HG03103 (cell line): ENCODE results near the gene RFWD3.
"Not testable (repeated sequence)": the region's sequence is repeated elsewhere in the genome, so short reads cannot be mapped to it uniquely, and the experiment has no call there.

Experiments
- ATAC-seq: cut with Tn5 transposase; IDR thresholded peaks from one replicate; pipeline ENCODE4 v1.9.1; 2021; ENCODE audit warnings: low read depth; ENCODE audit not compliant: unreplicated experiment

The RFWD3 gene

GRCh38 chr16:74666425-74667254 lies at the start of gene RFWD3:
RFWD3 (minus strand) TSS chr16:74666877; CDS start chr16:74661449, 5,428 bp downstream.
- ATAC-seq = peak; percentile 99

- ATAC-seq = no peak
Observed at GRCh38 chr16:74716355-74716754, 49.7 kb upstream of the RFWD3 start.

- ATAC-seq = no peak
Observed at GRCh38 chr16:74713876-74714275, 47.2 kb upstream of the RFWD3 start.

- no peak for ATAC-seq
Observed at GRCh38 chr16:74713325-74713724, 46.6 kb upstream of the RFWD3 start.

GRCh38 chr16:74711938-74712337 lies 45.3 kb upstream of the RFWD3 start:
- ATAC-seq = no peak

- no peak for ATAC-seq
Observed at GRCh38 chr16:74710401-74710800, 43.7 kb upstream of the RFWD3 start.

- ATAC-seq = peak; percentile 74
Observed at GRCh38 chr16:74709441-74709877, 42.8 kb upstream of the RFWD3 start.

GRCh38 chr16:74700438-74701225 lies 34.0 kb upstream of the RFWD3 start, which contains the start of gene MLKL:
MLKL (minus strand) TSS chr16:74700862; CDS start chr16:74695757, 5,105 bp downstream.
- ATAC-seq = peak; percentile 35

GRCh38 chr16:74700116-74700437 lies 33.4 kb upstream of the RFWD3 start:
- ATAC-seq = no peak

- no peak for ATAC-seq
Observed at GRCh38 chr16:74699666-74700065, 33.0 kb upstream of the RFWD3 start.

- no peak for ATAC-seq
Observed at GRCh38 chr16:74698222-74698621, 31.5 kb upstream of the RFWD3 start.

- peak; percentile 81 for ATAC-seq
Observed at GRCh38 chr16:74695450-74696422, 29.1 kb upstream of the RFWD3 start.

- ATAC-seq = no peak
Observed at GRCh38 chr16:74691093-74691855, 24.6 kb upstream of the RFWD3 start.

- ATAC-seq = no peak
Observed at GRCh38 chr16:74682556-74682955, 15.9 kb upstream of the RFWD3 start.

- no peak for ATAC-seq
Observed at GRCh38 chr16:74680681-74681080, 14.0 kb upstream of the RFWD3 start.

GRCh38 chr16:74679983-74680382 lies 13.3 kb upstream of the RFWD3 start:
- no peak for ATAC-seq

- ATAC-seq = no peak
Observed at GRCh38 chr16:74677868-74678267, 11.2 kb upstream of the RFWD3 start.

GRCh38 chr16:74673876-74674275 lies 7.2 kb upstream of the RFWD3 start:
- no peak for ATAC-seq

GRCh38 chr16:74668877-74669276 lies 2.2 kb upstream of the RFWD3 start:
- not testable (repeated sequence) for ATAC-seq

GRCh38 chr16:74667255-74667700 lies 601 bp upstream of the RFWD3 start:
- no peak for ATAC-seq
